Keratinocyte (primary cell): ENCODE measurements around the gene SRPK1. TPM values are rescaled to one million over a fixed set of nuclear protein-coding genes. Genes with fewer than 3 reads are reported as not detected.
A peak's percentile ranks its signal among the peaks of the same experiment; 100 is the strongest.

ENCODE experiments used
- DNase-seq: peaks from one replicate; pipeline ENCODE4 v3.0.0-alpha.2; 2011; ENCODE audit warnings: low read depth, missing footprints, low spot score
- FAIRE-seq: peaks from 2 replicates; lab custom pipeline; 2011; peaks lifted over from hg19 to GRCh38; lab: Jason Lieb, UNC
- H2AFZ ChIP-seq: 2 replicates; pipeline ENCODE4 v1.6.0; 2012; ENCODE audit warnings: low read length, control low read depth, inconsistent platforms; ENCODE audit not compliant: control insufficient read depth
- H3K27ac ChIP-seq: 2 replicates; pipeline ENCODE4 v1.5.1; 2011; ENCODE audit warnings: low read length; ENCODE audit not compliant: control insufficient read depth, insufficient read depth
- H3K27me3 ChIP-seq: 3 replicates; pipeline ENCODE4 v1.6.0; 2011; ENCODE audit warnings: low read length; ENCODE audit not compliant: control insufficient read depth, insufficient read depth; ENCODE audit errors: extremely low read depth
- H3K36me3 ChIP-seq, 2 experiments: 2 replicates in 1 of 2; 3 replicates in 1 of 2; pipeline ENCODE4 v1.5.1; 2011; ENCODE audit warnings: low read length in 2 of 2, mild to moderate bottlenecking in 1 of 2; ENCODE audit not compliant: control insufficient read depth in 2 of 2, insufficient read depth in 2 of 2; ENCODE audit errors: extremely low read depth in 1 of 2
- H3K4me1 ChIP-seq: 3 replicates; pipeline ENCODE4 v1.5.1; 2011; ENCODE audit warnings: low read length; ENCODE audit not compliant: control insufficient read depth, insufficient read depth; ENCODE audit errors: extremely low read depth
- H3K4me2 ChIP-seq: 3 replicates; pipeline ENCODE4 v1.6.0; 2011; ENCODE audit warnings: low read depth, low read length; ENCODE audit not compliant: control insufficient read depth, insufficient read depth; ENCODE audit errors: extremely low read depth
- H3K4me3 ChIP-seq, 3 experiments: fragments of 200-600 bp in 1 of 3; sonication (generic) in 1 of 3; 2 replicates in 2 of 3; 3 replicates in 1 of 3; pipeline ENCODE4 v1.5.1; 2011 to 2016; ENCODE audit warnings: low read length in 3 of 3, mild to moderate bottlenecking in 3 of 3, control low read depth in 2 of 3, inconsistent platforms in 1 of 3, low read depth in 1 of 3, mixed read lengths in 1 of 3, mixed run types in 1 of 3, moderate library complexity in 1 of 3; ENCODE audit not compliant: control insufficient read depth in 2 of 3, insufficient read depth in 2 of 3; ENCODE audit errors: extremely low read depth in 1 of 3
- H3K79me2 ChIP-seq: 2 replicates; pipeline ENCODE4 v1.6.0; 2012; ENCODE audit warnings: low read length; ENCODE audit not compliant: control insufficient read depth, insufficient read depth
- H3K9ac ChIP-seq: 3 replicates; pipeline ENCODE4 v1.6.0; 2011; ENCODE audit warnings: low read length; ENCODE audit not compliant: control insufficient read depth, insufficient read depth; ENCODE audit errors: extremely low read depth
- H3K9me1 ChIP-seq: 3 replicates; pipeline ENCODE4 v1.6.0; 2011; ENCODE audit warnings: low read length; ENCODE audit not compliant: control insufficient read depth, insufficient read depth; ENCODE audit errors: extremely low read depth
- H3K9me3 ChIP-seq: 2 replicates; pipeline ENCODE4 v1.5.1; 2012; ENCODE audit warnings: low read depth, low read length; ENCODE audit not compliant: control insufficient read depth
- H4K20me1 ChIP-seq: 3 replicates; pipeline ENCODE4 v1.6.0; 2011; ENCODE audit warnings: low read length; ENCODE audit not compliant: control insufficient read depth, insufficient read depth; ENCODE audit errors: extremely low read depth
- EZH2 ChIP-seq: IDR thresholded peaks from one replicate; pipeline ENCODE4 v1.6.1; 2012; ENCODE audit warnings: inconsistent platforms, mild to moderate bottlenecking, low read length, moderate library complexity
- dilution Hi-C: fragments of 300-500 bp; cut with MboI; formaldehyde crosslinking; loops from one replicate; pipeline ENCODE4 v1.7.0; 2020; ENCODE audit warnings: low sequenced_read_pairs; ENCODE audit not compliant: extremely low pct_ligation_motif_present
- polyA plus RNA-seq, 5 experiments: library from polyadenylated mRNA; depleted of rRNA in 3 of 5; stranded (reverse) in 3 of 5; stranded (forward) in 1 of 5; unstranded in 1 of 5; fragments of >200 nt; gene quantifications; 1 replicate in 1 of 5; 2 replicates in 3 of 5; 3 replicates in 1 of 5; pipeline versions ENCODE4 v1.2.1 to v1.2.3, GENCODE V29; 2011 to 2012; ENCODE audit warnings: missing spikeins in 2 of 5, low read depth in 1 of 5, low replicate concordance in 1 of 5
- TF ChIP-seq, protein P1 (sequence below), 3 experiments: IDR thresholded peaks in 1 of 3; conservative IDR thresholded peaks in 1 of 3; optimal IDR thresholded peaks in 1 of 3; 2 replicates in 2 of 3; 3 replicates in 1 of 3; pipeline versions ENCODE3 to v1.5.1; 2011; ENCODE audit warnings: low read length in 3 of 3, mild to moderate bottlenecking in 3 of 3, moderate library complexity in 2 of 3, control low read depth in 1 of 3, inconsistent platforms in 1 of 3; ENCODE audit not compliant: insufficient read depth in 2 of 3; ENCODE audit errors: extremely low read depth in 1 of 3

Gene SRPK1
- polyA plus RNA-seq, 1 donor (not counting 4 experiments of a cell fraction or from before 2014, with no cell fraction given), result 64.1 TPM

DNA sequence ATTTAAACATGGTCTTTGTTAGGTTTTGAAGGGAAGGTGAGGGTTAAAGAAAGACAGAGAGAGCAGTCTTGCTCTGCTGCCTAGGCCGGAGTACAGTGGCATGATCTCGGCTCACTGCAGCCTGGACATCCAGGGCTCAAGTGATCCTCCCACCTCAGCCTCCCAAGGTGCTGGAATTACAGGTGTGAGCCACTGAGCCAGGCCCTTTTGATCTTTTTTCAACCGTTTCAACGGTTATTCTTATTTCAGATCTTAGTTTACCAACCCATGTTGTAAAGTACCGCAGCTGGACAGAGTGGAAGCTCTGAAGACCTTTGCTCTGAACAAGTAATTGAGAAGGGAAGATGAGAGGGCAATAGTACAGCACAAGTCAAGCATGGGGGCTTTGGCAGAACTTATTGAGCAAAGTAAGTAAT is 1.2 kb upstream of the SRPK1 start:
- Histone ChIP-seq H3K36me3 (peaks cover 0 to under 1% of the 10 kb centered on the region in 2 experiments), H3K79me2 (peaks cover 36% of the 10 kb centered on the region), H4K20me1 (peaks cover 3% of the 10 kb centered on the region), H3K4me1 (peaks cover 18% of the 10 kb centered on the region), H3K4me2 (peak overlapping the region; percentile 85), H3K9me3 (no peaks in the 10 kb centered on the region), H3K9me1 (no peaks in the 10 kb centered on the region), H3K27me3 (no peaks in the 10 kb centered on the region), H3K27ac (no peak overlapping the region), H3K9ac (no peak overlapping the region), H2AFZ (no peak overlapping the region), H3K4me3 (no peak overlapping the region)
- no peak for TF ChIP-seq EZH2
- TF ChIP-seq, protein P1, sequence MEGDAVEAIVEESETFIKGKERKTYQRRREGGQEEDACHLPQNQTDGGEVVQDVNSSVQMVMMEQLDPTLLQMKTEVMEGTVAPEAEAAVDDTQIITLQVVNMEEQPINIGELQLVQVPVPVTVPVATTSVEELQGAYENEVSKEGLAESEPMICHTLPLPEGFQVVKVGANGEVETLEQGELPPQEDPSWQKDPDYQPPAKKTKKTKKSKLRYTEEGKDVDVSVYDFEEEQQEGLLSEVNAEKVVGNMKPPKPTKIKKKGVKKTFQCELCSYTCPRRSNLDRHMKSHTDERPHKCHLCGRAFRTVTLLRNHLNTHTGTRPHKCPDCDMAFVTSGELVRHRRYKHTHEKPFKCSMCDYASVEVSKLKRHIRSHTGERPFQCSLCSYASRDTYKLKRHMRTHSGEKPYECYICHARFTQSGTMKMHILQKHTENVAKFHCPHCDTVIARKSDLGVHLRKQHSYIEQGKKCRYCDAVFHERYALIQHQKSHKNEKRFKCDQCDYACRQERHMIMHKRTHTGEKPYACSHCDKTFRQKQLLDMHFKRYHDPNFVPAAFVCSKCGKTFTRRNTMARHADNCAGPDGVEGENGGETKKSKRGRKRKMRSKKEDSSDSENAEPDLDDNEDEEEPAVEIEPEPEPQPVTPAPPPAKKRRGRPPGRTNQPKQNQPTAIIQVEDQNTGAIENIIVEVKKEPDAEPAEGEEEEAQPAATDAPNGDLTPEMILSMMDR (optimal IDR thresholded peaks at IDR 0.05 in 1 of 3, IDR thresholded peaks at IDR 0.05 in 1 of 3, conservative IDR thresholded peaks at IDR 0.05 in 1 of 3; ENCODE audit: extremely low read depth in 1 of 3, insufficient read depth in 2 of 3, low read length in 3 of 3), result no peak
- DNase-seq (no peak), FAIRE-seq (no peak)
- dilution Hi-C loops, result no loop called here

DNA sequence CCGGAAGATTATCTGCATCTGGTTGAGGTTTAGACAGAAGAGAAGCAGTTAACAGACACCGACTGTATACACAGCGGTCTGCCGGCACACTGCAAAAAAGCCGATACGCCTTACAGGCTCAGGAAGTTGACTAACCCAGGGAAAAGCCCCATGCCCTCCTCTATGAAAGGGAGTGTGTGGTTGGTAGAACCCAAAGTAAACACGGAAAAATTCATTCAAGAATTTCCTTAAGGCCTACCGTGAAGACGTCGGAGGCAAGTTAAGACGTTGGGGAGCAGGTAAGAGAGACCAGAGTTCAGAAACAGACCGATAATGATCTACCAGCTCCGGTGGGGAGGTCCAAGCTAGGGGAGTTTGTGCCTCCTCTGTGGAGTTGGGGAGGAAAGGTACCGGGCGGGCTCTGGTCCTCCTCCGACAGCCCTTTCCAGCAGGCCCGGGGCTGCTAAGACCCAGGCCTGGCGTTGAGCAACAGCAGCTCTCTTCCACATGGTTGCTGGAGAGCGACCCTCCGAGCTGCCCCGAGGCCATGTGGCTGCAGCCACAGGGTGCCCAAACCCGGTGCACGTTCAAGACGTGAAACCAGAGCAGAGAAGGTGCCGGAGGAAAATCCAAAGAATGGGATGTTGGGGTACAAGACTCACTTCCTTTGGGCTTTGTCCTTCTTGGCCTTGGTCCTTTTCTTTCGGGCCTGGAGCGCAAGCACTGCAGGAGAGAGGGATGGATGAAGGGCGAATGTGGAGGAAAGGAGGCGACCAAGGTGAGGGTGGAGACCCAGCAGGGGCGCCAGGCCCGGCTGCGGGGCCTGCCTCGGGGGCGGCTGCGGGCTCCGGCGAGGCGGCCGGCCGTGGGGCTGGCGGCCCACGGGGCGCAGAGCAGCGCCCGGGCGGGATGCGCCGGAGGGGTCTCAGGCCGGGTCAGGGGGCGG is 809 bp downstream of the SRPK1 start:
- TF ChIP-seq EZH2, result no peak
- TF ChIP-seq, protein P1 (optimal IDR thresholded peaks at IDR 0.05 in 1 of 3, IDR thresholded peaks at IDR 0.05 in 1 of 3, conservative IDR thresholded peaks at IDR 0.05 in 1 of 3; ENCODE audit: extremely low read depth in 1 of 3, insufficient read depth in 2 of 3, low read length in 3 of 3), result no peak
- Histone ChIP-seq H3K9me1 (no peaks in the 10 kb centered on the region), H3K36me3 (peaks cover 0 to 7% of the 10 kb centered on the region in 2 experiments), H3K9ac (peak overlapping the region; percentile 91), H3K79me2 (peaks cover 49% of the 10 kb centered on the region), H3K4me1 (peaks cover 18% of the 10 kb centered on the region), H3K27ac (peak overlapping the region; percentile 92), H3K9me3 (no peaks in the 10 kb centered on the region), H3K4me3 (peak overlapping the region; percentile 86 to 91 (median 89)), H3K4me2 (peak overlapping the region; percentile 88), H2AFZ (peak overlapping the region; percentile 37), H4K20me1 (peaks cover 9% of the 10 kb centered on the region), H3K27me3 (no peaks in the 10 kb centered on the region)
- dilution Hi-C loops, result no loop called here
- DNase-seq (no peak), FAIRE-seq (peak; percentile 90)
